ENCODE data around the gene B4GAT1.

DNA sequence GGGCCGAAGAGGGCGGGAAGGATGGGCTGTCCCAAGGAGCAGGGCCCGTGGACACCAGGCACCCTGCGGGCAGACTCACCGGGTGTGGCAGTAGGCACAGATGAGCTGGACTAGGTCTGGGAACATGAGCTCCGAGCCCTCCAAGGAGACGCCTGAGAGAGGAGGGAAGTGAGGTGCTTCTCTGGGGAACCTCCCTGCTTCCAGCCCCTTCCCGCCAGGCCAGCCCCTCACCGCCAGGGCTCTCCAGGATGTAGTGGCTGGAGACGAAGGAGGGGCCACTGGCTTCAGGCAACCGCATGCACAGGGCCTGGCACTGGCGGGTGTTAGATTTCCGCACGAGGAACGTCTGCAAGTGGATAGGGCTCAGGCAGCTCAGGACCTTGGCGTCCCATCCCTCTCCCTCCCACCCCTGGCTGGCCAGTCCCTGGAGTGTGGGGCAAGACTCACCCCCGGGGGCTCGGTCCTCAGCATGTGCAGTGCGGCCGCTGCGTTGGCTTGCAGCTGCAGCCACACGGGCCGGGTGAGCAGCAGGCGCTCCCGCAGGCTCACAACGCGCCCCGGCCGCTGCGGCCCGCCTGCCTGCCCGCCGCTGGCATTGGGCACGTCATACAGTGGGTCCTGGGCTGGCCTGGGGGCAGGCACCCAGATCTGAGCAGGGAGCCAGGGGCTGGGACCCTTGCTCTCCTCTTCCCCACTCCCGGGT is 11.7 kb downstream of the B4GAT1 start:
- TF ChIP-seq, protein P1, sequence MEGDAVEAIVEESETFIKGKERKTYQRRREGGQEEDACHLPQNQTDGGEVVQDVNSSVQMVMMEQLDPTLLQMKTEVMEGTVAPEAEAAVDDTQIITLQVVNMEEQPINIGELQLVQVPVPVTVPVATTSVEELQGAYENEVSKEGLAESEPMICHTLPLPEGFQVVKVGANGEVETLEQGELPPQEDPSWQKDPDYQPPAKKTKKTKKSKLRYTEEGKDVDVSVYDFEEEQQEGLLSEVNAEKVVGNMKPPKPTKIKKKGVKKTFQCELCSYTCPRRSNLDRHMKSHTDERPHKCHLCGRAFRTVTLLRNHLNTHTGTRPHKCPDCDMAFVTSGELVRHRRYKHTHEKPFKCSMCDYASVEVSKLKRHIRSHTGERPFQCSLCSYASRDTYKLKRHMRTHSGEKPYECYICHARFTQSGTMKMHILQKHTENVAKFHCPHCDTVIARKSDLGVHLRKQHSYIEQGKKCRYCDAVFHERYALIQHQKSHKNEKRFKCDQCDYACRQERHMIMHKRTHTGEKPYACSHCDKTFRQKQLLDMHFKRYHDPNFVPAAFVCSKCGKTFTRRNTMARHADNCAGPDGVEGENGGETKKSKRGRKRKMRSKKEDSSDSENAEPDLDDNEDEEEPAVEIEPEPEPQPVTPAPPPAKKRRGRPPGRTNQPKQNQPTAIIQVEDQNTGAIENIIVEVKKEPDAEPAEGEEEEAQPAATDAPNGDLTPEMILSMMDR (IDR thresholded peaks at IDR 0.05) = no peak
- TF ChIP-seq EZH2 (IDR thresholded peaks at IDR 0.05; ENCODE audit: borderline replicate concordance, insufficient read depth, low read depth, low read length, poor library complexity, severe bottlenecking) = no peak
